Measurements from ENCODE around the gene IL4R. TPM values are rescaled to one million over a fixed set of nuclear protein-coding genes. Genes with fewer than 3 reads are reported as not detected.

Gene IL4R
- total RNA-seq = 10 to 100 TPM; 84.9 to 97.9 (median 89.8) TPM

DNA sequence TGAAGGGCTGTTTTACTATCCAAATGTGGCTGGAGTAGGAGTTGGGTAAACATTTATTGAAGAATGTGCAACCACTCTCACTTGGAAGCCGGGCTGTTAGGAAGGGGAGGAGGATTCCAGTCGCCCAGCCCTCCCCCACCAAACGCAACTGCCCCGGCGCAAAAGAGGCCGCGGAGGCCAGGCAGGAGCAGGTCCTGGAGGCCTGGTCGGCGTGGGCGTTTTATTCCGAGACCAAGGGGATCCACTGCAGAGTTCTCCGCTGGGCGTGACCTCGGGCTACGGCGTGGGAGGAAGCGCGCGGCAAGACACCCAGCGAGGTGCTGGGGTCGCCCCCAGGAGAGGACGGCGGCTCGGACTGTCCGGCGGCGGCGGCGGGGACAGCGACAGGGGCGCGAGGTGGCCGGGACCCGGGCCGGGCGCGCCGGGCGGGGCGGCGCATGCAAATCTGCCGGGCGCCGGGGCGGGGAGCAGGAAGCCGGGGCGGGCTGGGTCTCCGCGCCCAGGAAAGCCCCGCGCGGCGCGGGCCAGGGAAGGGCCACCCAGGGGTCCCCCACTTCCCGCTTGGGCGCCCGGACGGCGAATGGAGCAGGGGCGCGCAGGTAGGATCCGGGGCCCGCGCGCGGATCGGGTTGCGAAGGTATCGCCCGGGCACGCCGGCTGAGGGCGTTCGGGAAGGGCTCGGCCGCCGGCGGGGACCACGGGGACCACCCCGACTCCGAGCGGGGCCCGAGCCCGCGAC is at the start of gene IL4R:
Gene IL4R, plus strand, starts transcription at position 553 of the 739 bp plus-strand sequence. CDS start 26,230 bp downstream, outside the sequence.
- Histone ChIP-seq H3K9me3 (no peaks in the 10 kb centered on the region), H3K27ac (peak within 1 kb of the TSS; percentile 97 to 100 (median 99)), H3K4me1 (peaks cover 35 to 52% (median 38%) of the 10 kb centered on the region in 3 donors), H3K27me3 (no peaks in the 10 kb centered on the region), H3K4me3 (peak within 1 kb of the TSS; percentile 79 to 98 (median 88)), H3K36me3 (no peaks in the 10 kb centered on the region)
- TF ChIP-seq POLR2A (IDR thresholded peaks at IDR 0.05) = peak in 2 of 4 donors; percentile 38 to 76
- TF ChIP-seq, protein P1, sequence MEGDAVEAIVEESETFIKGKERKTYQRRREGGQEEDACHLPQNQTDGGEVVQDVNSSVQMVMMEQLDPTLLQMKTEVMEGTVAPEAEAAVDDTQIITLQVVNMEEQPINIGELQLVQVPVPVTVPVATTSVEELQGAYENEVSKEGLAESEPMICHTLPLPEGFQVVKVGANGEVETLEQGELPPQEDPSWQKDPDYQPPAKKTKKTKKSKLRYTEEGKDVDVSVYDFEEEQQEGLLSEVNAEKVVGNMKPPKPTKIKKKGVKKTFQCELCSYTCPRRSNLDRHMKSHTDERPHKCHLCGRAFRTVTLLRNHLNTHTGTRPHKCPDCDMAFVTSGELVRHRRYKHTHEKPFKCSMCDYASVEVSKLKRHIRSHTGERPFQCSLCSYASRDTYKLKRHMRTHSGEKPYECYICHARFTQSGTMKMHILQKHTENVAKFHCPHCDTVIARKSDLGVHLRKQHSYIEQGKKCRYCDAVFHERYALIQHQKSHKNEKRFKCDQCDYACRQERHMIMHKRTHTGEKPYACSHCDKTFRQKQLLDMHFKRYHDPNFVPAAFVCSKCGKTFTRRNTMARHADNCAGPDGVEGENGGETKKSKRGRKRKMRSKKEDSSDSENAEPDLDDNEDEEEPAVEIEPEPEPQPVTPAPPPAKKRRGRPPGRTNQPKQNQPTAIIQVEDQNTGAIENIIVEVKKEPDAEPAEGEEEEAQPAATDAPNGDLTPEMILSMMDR (IDR thresholded peaks at IDR 0.05) = no peak
- intact Hi-C loops (cut with DNase I) = no loop called here
- DNase-seq = no peak
- WGBS, 2 donors = 0% methylated on average over 2 to 11 of the region's 85 CpGs

DNA sequence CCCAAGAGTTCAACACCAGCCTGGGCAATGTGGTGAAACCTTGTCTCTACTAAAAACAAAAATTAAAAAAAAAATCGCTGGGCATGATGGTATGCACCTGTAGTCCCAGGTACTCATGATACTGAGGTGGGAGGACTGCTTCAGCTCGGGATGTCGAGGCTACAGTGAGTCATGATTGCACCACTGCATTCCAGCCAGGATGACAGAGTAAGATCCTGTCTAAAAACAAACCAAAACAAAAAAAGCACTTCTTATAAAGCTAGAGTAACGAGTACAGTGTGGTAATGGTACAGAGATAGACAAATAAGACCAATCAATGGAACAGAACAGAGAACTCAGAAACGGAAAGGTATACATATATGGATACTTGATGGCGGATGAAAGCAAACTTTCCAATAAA is 49.6 kb upstream of the IL4R start:
- no peaks in the 10 kb centered on the region for H3K27me3 ChIP-seq
- intact Hi-C loops (cut with DNase I) = no loop called here
- no peak overlapping the region for H3K4me3 ChIP-seq
- no peaks in the 10 kb centered on the region for H3K9me3 ChIP-seq
- TF ChIP-seq, protein P1 (IDR thresholded peaks at IDR 0.05) = no peak
- TF ChIP-seq POLR2A (IDR thresholded peaks at IDR 0.05) = no peak
- H3K36me3 ChIP-seq = no peaks in the 10 kb centered on the region
- peaks cover 4 to 62% (median 18%) of the 10 kb centered on the region in 3 donors for H3K4me1 ChIP-seq
- DNase-seq = no peak
- H3K27ac ChIP-seq = peak overlapping the region in 3 of 4 donors; percentile 33 to 57 (median 41)
- WGBS, 2 donors = 38 to 48% methylated on average over 6 of the region's 6 CpGs

DNA sequence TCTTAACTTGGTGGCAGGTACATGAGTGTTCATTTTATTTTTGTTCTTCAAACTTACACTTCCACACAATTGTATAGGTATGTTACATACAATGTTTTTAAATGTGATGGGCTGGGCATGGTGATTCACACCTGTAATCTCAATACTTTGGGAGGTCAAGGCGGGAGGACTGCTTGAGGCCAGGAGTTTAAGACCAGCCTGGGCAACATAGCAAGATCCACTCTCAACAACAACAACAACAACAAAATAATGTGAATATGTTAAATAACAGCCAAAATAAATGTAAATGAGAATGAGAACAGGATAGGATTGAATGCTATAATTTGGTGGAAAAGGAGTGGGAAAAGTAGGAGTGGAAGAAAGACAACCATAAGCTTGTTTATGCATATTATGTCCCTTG is 47.8 kb upstream of the IL4R start:
- no peaks in the 10 kb centered on the region for H3K9me3 ChIP-seq
- WGBS, 2 donors = 83 to 95% methylated on average over 1 of the region's 1 CpG
- H3K4me1 ChIP-seq = peaks cover 11 to 52% (median 17%) of the 10 kb centered on the region in 3 donors
- H3K27ac ChIP-seq = no peak overlapping the region
- intact Hi-C loops (cut with DNase I) = no loop called here
- no peaks in the 10 kb centered on the region for H3K27me3 ChIP-seq
- no peak overlapping the region for H3K4me3 ChIP-seq
- TF ChIP-seq, protein P1 (IDR thresholded peaks at IDR 0.05) = no peak
- TF ChIP-seq POLR2A (IDR thresholded peaks at IDR 0.05) = no peak
- no peaks in the 10 kb centered on the region for H3K36me3 ChIP-seq
- DNase-seq = no peak

DNA sequence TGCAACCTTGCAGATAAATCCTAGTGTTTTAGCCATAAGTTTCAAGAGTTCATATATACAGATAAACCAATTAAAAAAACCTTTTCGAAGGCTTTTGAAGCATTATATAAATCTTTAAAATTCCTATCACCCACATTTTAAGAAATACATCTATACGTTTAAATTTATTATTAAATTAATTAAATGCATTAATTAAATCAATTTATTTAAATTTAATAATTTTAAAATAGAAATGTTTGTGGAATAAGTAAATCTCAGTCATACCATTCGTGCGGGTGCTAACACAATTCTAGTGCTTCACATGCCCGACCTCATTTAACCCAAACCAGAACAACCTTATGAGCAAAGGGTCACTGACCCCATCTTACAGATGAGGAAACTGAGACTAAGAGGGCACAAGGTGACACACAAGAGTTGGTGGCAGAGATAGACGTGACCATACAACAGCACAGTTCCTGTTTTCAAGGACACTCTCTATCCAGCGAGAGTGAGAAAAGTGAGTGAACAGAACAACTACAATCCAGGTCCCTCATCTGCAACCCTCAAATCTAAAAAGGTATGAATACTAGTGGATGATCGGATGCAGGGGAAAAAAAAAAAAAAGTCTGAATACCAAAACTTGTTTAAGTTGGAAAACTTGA is 46.6 kb upstream of the IL4R start:
- H3K27me3 ChIP-seq = no peaks in the 10 kb centered on the region
- intact Hi-C loops (cut with DNase I) = no loop called here
- DNase-seq = no peak
- no peaks in the 10 kb centered on the region for H3K9me3 ChIP-seq
- peaks cover 11 to 43% (median 12%) of the 10 kb centered on the region in 3 donors for H3K4me1 ChIP-seq
- no peaks in the 10 kb centered on the region for H3K36me3 ChIP-seq
- TF ChIP-seq, protein P1 (IDR thresholded peaks at IDR 0.05) = no peak
- TF ChIP-seq POLR2A (IDR thresholded peaks at IDR 0.05) = no peak
- no peak overlapping the region for H3K27ac ChIP-seq
- no peak overlapping the region for H3K4me3 ChIP-seq
- WGBS, 2 donors = 78 to 89% methylated on average over 8 of the region's 8 CpGs
